HCT116 (cell line): ENCODE results near the gene HCN1. TPM values are rescaled to one million over a fixed set of nuclear protein-coding genes. Genes with fewer than 3 reads are reported as not detected.

ENCODE experiments used
- ATAC-seq: fragments of 200-7000 bp; cut with Tn5 transposase; 2 replicates; pipeline ENCODE4 v1.9.1; 2020; ENCODE audit warnings: mild to moderate bottlenecking, moderate library complexity
- BruUV-seq: library from RNA; stranded (reverse); fragments of 400-500 nt; replicated peaks from 2 replicates; lab custom pipeline; 2021; lab: Mats Ljungman, UMichigan
- CTCF ChIA-PET: fragments of 300-600 bp; sonication (Branson Sonifier 250); formaldehyde crosslinking; loops from one replicate; lab custom pipeline; 2021; ENCODE audit warnings: antibody characterized with exemption; lab: Charles Lee
- POLR2A ChIA-PET: fragments of 300-600, 350-600 bp; sonication (Branson Sonifier 250); formaldehyde crosslinking; loops from one replicate; lab custom pipeline; 2021; ENCODE audit warnings: antibody characterized with exemption; lab: Charles Lee
- RAD21 ChIA-PET, 2 experiments: fragments of 300-600 bp; sonication (Branson Sonifier 250); formaldehyde crosslinking; loops; one replicate each; lab custom pipeline; 2023; ENCODE audit warnings: low total read pairs in 2 of 2; ENCODE audit not compliant: uncharacterized antibody in 2 of 2, unreplicated experiment in 2 of 2, low non-redundant PET in 1 of 2; lab: Charles Lee
- DNase-seq: peaks from one replicate; pipeline ENCODE4 v3.0.0-alpha.2; 2010; ENCODE audit warnings: low read depth, low spot score
- H2AFZ ChIP-seq: fragments of 200-600 bp; shearing (Covaris generic), sonication (generic); 2 replicates; pipeline ENCODE4 v1.6.1; 2017; ENCODE audit warnings: low read depth, mixed run types, mixed read lengths, antibody characterized with exemption, low read length; ENCODE audit not compliant: poor library complexity, severe bottlenecking
- H3K27ac ChIP-seq: 2 replicates; pipeline ENCODE4 v1.5.1; 2012; ENCODE audit warnings: low read depth, low read length
- H3K27me3 ChIP-seq: fragments of 200-600 bp; sonication (generic); 2 replicates; pipeline ENCODE4 v1.6.1; 2016; ENCODE audit warnings: mixed run types, low read length, mixed read lengths; ENCODE audit not compliant: insufficient read depth
- H3K36me3 ChIP-seq, 2 experiments: fragments of 200-500 bp in 1 of 2; fragments of 200-600 bp in 1 of 2; sonication (Bioruptor generic) in 1 of 2; sonication (generic) in 1 of 2; 2 replicates each; pipeline versions ENCODE4 v1.5.1 to v1.6.1; 2014 to 2016; ENCODE audit warnings: low read length in 2 of 2, inconsistent platforms in 1 of 2, mixed read lengths in 1 of 2, mixed run types in 1 of 2; ENCODE audit not compliant: insufficient read depth in 2 of 2, control insufficient read depth in 1 of 2
- H3K4me1 ChIP-seq, 2 experiments: fragments of 200-600 bp in 1 of 2; sonication (generic) in 1 of 2; 2 replicates each; pipeline versions ENCODE4 v1.5.1 to v1.6.1; 2012 to 2017; ENCODE audit warnings: low read length in 2 of 2, inconsistent platforms in 1 of 2, mild to moderate bottlenecking in 1 of 2, mixed read lengths in 1 of 2, mixed run types in 1 of 2, moderate library complexity in 1 of 2; ENCODE audit not compliant: insufficient read depth in 2 of 2, control insufficient read depth in 1 of 2
- H3K4me2 ChIP-seq: fragments of 200-600 bp; sonication (generic); 2 replicates; pipeline ENCODE4 v1.6.1; 2017; ENCODE audit warnings: mixed run types, low read length, mixed read lengths
- H3K4me3 ChIP-seq, 2 experiments: fragments of 200-600 bp in 1 of 2; sonication (generic) in 1 of 2; replicated peaks in 1 of 2; 2 replicates each; pipeline ENCODE4 v1.5.1; 2011 to 2016; ENCODE audit warnings: low read length in 2 of 2, control low read depth in 1 of 2, low read depth in 1 of 2, mild to moderate bottlenecking in 1 of 2, mixed read lengths in 1 of 2, mixed run types in 1 of 2
- H3K79me2 ChIP-seq: fragments of 200-600 bp; sonication (generic); 2 replicates; pipeline ENCODE4 v1.6.1; 2017; ENCODE audit warnings: mild to moderate bottlenecking, mixed run types, low read length, moderate library complexity, mixed read lengths; ENCODE audit not compliant: insufficient read depth
- H3K9ac ChIP-seq: fragments of 200-600 bp; sonication (generic); 2 replicates; pipeline ENCODE4 v1.6.1; 2016; ENCODE audit warnings: low read length, mixed read lengths
- H3K9me2 ChIP-seq: fragments of 200-600 bp; sonication (generic), shearing (Covaris generic); 2 replicates; pipeline ENCODE4 v1.6.1; 2017; ENCODE audit warnings: mixed run types, mild to moderate bottlenecking, moderate library complexity; ENCODE audit not compliant: insufficient read depth
- H3K9me3 ChIP-seq, 2 experiments: fragments of 200-500 bp in 1 of 2; fragments of 200-600 bp in 1 of 2; sonication (Bioruptor generic) in 1 of 2; sonication (generic) in 1 of 2; 2 replicates each; pipeline ENCODE4 v1.6.1; 2014 to 2017; ENCODE audit warnings: low read length in 2 of 2, mixed read lengths in 2 of 2, inconsistent platforms in 1 of 2, low read depth in 1 of 2, mild to moderate bottlenecking in 1 of 2, mixed run types in 1 of 2, moderate library complexity in 1 of 2; ENCODE audit not compliant: control insufficient read depth in 1 of 2, insufficient read depth in 1 of 2
- H4K20me1 ChIP-seq: fragments of 200-600 bp; sonication (generic), shearing (Covaris generic); 2 replicates; pipeline ENCODE4 v1.6.1; 2017; ENCODE audit warnings: mixed run types, mild to moderate bottlenecking, moderate library complexity; ENCODE audit not compliant: insufficient read depth
- CBX3 ChIP-seq: IDR thresholded peaks from 2 replicates; pipeline ENCODE4 v1.6.1; 2012; ENCODE audit warnings: low read depth
- FOSL1 ChIP-seq: IDR thresholded peaks from 2 replicates; pipeline ENCODE4 v1.6.1; 2012; ENCODE audit warnings: low read depth
- POLR2A ChIP-seq: IDR thresholded peaks from 2 replicates; pipeline ENCODE4 v1.7.0; 2011; ENCODE audit warnings: borderline replicate concordance; ENCODE audit not compliant: insufficient read depth, insufficient read length; ENCODE audit errors: extremely low read depth
- POLR2AphosphoS5 ChIP-seq: IDR thresholded peaks from 2 replicates; pipeline ENCODE4 v1.6.1; 2011; ENCODE audit warnings: mild to moderate bottlenecking, low read depth, low read length, moderate library complexity
- RAD21 ChIP-seq: IDR thresholded peaks from 2 replicates; pipeline ENCODE4 v1.6.1; 2012; ENCODE audit warnings: low read depth, mild to moderate bottlenecking
- SP1 ChIP-seq: IDR thresholded peaks from 2 replicates; pipeline ENCODE4 v1.6.1; 2012; ENCODE audit warnings: low read depth
- SRF ChIP-seq: IDR thresholded peaks from 2 replicates; pipeline ENCODE4 v1.6.1; 2012; ENCODE audit warnings: low read depth
- TCF7L2 ChIP-seq: IDR thresholded peaks from 2 replicates; pipeline ENCODE4 v1.7.0; 2011; ENCODE audit warnings: borderline replicate concordance, inconsistent platforms; ENCODE audit not compliant: insufficient read depth, insufficient read length; ENCODE audit errors: extremely low read depth
- ZNF274 ChIP-seq: fragments of 200-500 bp; sonication (Bioruptor generic); IDR thresholded peaks from 2 replicates; pipeline ENCODE4 v1.6.1; 2014; ENCODE audit warnings: mild to moderate bottlenecking, low read depth, low read length, inconsistent platforms
- intact Hi-C: fragments of 100-400 bp; cut with micrococcal nuclease; formaldehyde crosslinking; loops from 2 replicates; pipeline ENCODE4 v1.10.0; 2022
- total RNA-seq: library from RNA; stranded (reverse); gene quantifications from one replicate; pipeline ENCODE4 v1.2.1, GENCODE V29; 2021; ENCODE audit not compliant: unreplicated experiment
- TF ChIP-seq, protein P1 (sequence below): IDR thresholded peaks from 2 replicates; pipeline ENCODE4 v1.6.1; 2012; ENCODE audit warnings: low read depth
- TF ChIP-seq, protein P2 (sequence below): IDR thresholded peaks from 2 replicates; pipeline ENCODE4 v1.6.1; 2012

HCN1 gene
- total RNA-seq, 1 experiment from 2014 or later, result 0.10 TPM

DNA sequence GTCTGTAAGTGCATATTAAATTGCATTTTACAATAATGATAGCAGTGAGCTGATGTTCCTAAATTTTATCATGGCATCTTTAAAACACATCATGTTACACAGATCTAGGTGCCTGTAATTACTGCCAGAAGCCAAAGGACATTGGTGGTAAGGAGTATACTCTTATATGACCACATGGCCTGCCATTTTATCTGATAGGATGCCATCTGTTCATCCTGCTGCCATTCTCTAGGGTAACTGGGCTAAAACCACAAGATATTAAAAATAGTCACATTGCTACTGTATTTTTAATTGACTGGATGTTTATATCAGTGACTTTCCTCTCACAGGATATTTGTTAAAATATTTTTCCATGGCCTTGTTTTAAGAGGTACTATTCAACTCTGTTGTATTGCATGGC is 53.1 kb downstream of the HCN1 start:
- ChIA-PET POLR2A (no interaction called here), CTCF (no interaction called here), RAD21 (no interaction called here)
- Histone ChIP-seq H3K9me3 (no peaks in the 10 kb centered on the region), H3K9ac (no peak overlapping the region), H3K4me2 (no peak overlapping the region), H3K4me3 (no peak overlapping the region), H3K27me3 (no peaks in the 10 kb centered on the region), H2AFZ (no peak overlapping the region), H3K27ac (no peak overlapping the region), H3K9me2 (no peaks in the 10 kb centered on the region), H4K20me1 (no peaks in the 10 kb centered on the region), H3K4me1 (no peaks in the 10 kb centered on the region), H3K79me2 (no peaks in the 10 kb centered on the region), H3K36me3 (no peaks in the 10 kb centered on the region)
- intact Hi-C loops, result no loop called here
- DNase-seq (no peak), ATAC-seq (no peak)
- no TSS peak for BruUV-seq
- TF ChIP-seq CBX3 (no peak), SRF (no peak), FOSL1 (no peak), RAD21 (no peak), POLR2A (no peak), POLR2AphosphoS5 (no peak), TCF7L2 (no peak), ZNF274 (no peak), SP1 (no peak)
- TF ChIP-seq, protein P1, sequence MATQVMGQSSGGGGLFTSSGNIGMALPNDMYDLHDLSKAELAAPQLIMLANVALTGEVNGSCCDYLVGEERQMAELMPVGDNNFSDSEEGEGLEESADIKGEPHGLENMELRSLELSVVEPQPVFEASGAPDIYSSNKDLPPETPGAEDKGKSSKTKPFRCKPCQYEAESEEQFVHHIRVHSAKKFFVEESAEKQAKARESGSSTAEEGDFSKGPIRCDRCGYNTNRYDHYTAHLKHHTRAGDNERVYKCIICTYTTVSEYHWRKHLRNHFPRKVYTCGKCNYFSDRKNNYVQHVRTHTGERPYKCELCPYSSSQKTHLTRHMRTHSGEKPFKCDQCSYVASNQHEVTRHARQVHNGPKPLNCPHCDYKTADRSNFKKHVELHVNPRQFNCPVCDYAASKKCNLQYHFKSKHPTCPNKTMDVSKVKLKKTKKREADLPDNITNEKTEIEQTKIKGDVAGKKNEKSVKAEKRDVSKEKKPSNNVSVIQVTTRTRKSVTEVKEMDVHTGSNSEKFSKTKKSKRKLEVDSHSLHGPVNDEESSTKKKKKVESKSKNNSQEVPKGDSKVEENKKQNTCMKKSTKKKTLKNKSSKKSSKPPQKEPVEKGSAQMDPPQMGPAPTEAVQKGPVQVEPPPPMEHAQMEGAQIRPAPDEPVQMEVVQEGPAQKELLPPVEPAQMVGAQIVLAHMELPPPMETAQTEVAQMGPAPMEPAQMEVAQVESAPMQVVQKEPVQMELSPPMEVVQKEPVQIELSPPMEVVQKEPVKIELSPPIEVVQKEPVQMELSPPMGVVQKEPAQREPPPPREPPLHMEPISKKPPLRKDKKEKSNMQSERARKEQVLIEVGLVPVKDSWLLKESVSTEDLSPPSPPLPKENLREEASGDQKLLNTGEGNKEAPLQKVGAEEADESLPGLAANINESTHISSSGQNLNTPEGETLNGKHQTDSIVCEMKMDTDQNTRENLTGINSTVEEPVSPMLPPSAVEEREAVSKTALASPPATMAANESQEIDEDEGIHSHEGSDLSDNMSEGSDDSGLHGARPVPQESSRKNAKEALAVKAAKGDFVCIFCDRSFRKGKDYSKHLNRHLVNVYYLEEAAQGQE, result no peak
- TF ChIP-seq, protein P2, sequence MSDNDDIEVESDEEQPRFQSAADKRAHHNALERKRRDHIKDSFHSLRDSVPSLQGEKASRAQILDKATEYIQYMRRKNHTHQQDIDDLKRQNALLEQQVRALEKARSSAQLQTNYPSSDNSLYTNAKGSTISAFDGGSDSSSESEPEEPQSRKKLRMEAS, result no peak
